ENCODE measurements around the gene SLC50A1.
"Not testable (repeated sequence)": the region's sequence is repeated elsewhere in the genome, so short reads cannot be mapped to it uniquely, and the experiment has no call there.

The SLC50A1 gene

DNA sequence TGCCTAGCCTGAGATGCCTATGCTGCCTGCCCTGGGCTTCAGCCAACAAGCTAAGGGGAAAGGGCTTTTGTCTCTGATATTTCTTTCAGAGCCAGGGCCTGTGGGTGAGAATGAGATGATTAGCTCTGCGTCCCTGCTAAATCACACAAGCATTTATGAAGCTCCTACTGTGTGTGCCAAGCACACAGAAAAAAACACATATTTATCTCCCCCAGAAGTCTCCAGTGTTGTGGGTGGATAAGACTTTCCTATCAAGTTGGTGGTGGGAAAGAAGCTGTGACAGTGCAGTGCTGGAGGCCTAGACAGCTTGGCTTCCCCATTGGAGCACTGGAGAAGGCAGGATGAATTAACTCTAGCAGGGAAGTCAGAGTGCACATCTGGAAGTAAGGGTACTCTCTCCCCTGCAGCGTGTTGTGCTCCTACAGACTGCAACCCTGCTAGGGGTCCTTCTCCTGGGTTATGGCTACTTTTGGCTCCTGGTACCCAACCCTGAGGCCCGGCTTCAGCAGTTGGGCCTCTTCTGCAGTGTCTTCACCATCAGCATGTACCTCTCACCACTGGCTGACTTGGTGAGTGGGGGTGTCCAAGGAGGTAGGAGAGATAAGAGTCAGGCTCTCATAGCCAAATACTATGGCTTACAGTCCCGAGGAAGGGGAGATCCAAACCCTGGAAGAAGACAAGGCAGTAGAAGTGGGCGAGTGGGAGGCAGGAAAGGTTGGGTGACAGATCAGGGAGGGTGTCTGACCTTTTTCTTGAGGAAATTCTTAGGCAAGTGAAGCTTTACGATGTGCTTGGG, 1.7 kb downstream of the SLC50A1 start:
- no peak for DNase-seq

DNA sequence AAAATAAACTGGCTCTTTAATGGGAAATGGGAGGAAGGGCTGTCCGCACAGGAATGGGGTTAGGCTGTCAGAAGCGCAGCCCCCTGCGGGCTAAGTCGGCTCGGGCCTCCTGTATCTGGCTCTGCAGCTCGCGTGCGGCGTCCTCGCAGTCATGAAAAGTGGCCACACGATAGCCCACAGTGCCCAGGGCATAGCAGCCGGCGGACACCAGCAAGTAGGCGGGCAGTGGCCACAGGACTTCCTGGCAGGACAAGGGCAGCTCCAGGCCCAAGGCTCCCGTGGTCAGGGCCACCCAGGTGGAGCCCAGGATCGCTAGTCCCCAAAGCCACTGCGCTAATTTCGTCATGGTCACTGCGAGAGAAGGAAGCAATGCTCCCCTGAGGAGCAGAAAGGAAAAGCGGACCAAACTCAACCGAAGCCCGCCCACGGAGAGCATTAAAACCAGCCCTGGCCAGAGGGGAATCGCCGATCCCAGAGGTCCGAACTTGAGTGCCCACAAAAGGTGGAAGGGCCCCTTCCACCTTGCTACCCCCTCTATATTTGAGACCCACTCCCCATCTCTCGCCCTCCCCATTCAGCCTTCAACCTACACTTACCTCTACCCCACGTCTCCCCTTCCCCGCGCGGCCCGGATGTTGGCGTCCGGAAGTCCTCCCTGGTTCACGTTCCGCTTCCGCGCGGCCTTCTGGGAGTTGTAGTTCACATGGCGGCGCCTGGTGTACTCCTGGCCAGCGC, 4.4 kb downstream of the SLC50A1 start, which contains the start of gene DPM3:
DPM3 (minus strand) TSS at position 637 of the 735 bp plus-strand sequence; CDS start at position 346, 291 bp downstream.
- peak; percentile 90 for DNase-seq

DNA sequence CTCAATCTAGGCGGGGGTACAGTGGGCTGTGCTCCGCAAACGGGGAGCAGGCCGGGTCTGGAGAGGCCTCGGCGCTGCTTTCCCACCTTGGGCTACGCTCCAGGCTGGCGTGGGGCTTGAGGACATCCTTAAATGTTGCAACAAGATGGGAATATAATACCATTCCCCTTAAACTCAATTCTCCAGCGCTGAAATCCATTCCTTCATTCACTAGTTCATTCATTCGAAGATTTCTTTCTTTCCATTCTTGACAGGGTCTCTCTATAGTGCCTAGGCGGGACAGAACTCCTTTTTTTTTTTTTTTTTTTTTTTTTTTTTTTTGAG, 4.9 kb downstream of the SLC50A1 start:
- DNase-seq: no peak

DNA sequence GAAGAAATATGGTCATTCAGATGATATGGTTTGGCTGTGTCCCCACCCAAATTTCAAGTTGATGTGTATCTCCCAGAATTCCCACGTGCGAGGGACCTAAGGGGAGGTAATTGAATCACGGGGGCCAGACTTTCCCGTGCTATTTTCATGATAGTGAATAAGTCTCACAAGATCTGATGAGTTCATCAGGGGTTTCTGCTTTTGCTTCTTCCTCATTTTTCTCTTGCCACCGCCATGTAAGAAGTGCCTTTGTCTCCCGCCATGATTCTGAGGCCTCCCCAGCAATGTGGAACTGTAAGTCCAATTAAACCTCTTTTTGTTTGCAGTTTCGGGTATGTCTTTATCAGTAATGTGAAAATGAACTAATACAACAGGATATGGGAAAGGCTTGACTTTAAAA, 6.1 kb downstream of the SLC50A1 start:
- no peak for DNase-seq

DNA sequence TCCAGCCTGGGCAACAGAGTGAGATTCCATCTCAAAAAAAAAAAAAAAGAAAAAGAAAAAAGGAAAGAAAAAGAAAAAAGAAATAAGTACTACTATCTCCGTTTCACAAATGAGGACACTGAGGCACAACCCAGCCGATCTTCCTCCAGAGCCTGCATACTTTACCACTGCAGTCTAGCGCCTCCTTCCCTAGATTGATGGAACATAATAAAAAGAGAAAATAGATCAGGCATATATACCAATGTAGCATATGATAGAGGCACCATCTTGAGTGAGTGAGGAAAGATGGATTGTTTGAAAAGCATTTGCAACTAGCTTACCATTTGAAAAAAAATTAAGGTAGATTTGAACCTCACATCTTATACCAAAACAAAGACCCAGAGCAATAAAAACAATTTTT, 9.8 kb downstream of the SLC50A1 start:
- no peak for DNase-seq

DNA sequence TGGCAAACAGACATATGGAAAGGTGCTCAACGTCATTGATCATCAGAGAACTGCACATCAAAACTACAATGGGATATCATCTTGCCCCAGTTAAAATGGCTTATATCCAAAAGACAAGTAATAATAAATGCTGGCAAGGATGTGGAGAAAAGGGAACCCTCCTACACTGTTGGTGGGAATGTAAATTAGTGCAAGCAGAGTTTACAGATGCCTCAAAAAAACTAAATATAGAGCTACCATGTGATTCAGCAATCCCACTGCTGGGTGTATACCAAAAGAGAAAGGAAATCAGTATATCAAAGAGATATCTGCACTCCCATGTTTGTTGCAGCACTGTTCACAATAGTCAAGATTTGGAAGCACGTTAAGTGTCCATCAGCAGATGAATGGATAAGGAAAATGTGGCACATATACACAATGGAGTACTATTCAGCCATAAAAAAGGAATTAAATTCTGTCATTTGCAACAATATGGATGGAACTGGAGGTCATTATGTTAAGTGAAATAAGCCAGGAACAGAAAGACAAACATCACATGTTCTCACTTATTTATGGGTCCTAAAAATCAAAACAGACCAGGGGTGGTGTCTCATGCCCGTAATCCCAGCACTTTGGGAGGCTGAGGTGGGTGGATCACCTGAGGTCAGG, 20.5 kb downstream of the SLC50A1 start:
- not testable (repeated sequence) for DNase-seq

DNA sequence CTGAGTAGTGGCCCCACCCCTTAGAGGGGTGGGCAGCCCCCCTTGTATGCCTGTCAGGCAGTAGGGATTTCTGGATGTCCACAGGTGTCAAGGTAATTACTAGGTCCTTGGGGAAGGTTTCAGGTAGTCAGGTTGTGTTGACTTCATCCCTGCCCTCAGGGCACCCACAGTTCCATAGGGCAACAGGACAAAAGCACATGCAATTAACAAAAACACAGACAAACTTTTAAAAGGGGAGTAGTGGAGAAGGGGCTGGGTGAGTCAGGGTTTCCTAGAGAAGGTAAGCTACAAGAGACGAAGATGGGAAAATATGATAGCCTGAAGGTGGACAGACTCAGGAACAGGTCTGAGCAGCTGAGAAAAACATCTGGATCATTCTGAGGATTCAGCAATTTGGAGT, 23.3 kb downstream of the SLC50A1 start:
- no peak for DNase-seq

DNA sequence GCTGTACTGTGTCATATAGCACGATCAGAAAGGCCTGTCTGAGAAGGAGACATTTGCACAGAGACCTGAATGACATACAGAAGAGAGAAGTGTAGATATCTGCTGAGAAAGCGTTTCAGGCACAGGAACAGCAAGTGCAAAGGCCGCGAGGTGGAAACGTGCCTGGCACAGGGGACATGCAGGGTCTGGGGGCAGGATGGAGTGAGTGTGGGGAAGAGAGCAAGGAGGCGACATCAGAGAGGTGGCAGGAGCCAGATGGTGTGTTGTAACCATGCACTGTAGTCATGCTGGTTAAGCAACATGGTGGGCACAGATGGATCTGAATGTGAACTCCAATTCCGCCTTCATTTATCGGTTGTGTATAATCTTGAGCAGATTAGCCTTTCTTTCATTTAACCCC, 24.5 kb downstream of the SLC50A1 start:
- DNase-seq: no peak

DNA sequence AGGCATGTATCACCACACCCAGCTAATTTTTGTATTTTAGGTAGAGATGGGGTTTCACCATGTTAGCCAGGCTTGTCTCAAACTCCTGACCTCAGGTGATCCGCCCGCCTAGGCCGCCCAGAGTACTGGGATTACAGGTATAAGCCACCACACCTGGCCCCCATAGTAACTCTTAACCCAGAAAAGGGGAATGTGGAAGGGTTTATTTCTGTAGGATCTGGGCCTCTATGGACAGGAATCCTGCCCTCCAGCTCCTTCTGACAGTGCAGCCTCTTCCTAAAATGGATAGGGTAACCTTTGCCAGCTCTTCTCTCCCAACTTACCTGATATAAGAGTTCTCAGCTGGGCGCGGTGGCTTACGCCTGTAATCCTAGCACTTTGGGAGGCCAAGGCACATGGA, 27.0 kb downstream of the SLC50A1 start:
- DNase-seq: not testable (repeated sequence)

DNA sequence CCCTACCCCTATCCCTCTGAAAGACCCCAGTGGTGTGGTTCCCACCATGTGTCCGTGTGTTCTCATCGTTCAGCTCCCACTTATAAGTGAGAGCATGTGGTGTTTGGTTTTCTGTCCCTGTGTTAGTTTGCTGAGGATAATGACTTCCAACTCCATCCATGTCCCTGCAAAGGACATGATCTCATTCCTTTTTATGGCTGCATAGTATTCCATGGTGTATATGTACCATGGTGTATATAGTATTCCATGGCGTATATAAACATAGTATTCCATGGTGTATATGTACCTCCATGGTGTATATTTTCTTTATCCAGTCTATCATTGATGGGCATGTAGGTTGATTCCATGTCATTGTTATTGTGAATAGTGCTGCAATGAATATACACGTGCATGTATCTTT, 28.1 kb downstream of the SLC50A1 start:
- DNase-seq: not testable (repeated sequence)

DNA sequence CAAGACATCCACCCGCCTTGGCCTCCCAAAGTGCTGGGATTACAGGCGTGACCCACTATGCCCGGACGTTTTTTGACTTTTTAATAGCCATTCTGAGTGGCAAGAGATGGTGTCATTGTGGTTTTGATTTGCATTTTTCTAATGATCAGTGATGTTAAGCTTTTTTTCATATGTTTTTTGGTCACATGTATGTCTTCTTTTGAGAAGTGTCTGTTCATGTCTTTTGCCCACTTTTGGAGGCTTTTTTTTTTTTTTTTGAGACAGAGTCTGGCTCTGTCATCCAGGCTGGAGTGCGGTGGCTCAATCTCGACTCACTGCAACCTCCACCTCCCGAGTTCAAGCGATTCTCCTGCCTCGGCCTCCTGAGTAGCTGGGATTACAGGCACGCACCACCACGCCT, 29.0 kb downstream of the SLC50A1 start:
- DNase-seq: not testable (repeated sequence)

DNA sequence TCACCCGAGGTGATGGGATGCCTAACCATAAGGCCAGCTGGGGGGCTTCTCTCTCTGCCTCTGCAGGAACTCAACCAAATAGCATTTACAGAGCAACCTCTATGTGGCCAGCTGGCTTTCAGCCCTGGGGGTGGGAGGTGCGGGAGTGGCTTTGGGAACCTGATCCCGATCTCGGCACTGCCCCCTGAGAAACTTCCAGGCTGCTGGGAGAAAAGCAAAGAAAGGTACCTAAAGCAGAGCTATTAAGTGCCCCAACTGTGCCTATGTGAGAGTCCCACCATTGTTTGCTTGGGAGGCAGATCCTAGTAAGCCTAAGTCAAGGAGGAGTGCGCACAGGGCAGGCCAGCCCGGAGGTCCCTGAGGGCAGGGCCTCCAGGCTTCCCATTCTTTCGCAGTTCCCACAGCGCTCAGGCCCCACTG, 30.4 kb downstream of the SLC50A1 start:
- DNase-seq: no peak

DNA sequence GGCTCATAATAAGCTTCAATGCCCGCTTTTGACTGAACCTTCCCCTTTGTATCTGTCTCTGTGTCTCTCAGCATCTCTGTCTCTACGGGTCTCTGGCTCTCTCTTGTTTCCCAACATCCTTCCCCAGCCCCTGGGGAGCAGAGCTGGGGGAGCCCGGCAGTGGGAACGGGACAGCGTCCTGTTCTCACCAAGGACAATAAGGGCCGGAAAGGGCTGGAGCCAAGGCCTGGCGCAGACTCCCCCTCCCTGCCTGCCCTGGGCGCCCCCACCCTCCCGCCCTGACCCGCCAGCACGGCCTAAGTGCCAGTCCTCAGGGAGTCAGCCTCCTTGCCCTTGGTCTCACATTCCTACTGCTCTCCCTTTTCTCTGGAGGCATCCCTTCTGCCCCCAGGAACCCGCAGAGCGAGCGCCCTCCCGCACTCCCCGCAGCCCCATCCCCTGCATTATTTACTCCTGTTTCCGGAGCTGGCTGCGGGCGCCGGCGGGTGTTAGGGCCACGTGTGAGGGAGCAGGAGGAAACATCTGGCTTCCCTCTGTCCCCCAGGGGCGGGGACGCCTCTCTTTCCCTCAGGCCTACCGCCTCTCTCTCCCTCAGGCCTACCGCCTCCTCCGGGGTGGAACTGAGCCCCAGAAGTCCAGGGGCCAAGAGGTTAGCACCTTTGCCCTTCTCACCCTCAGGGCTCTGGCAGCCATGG, 31.0 kb downstream of the SLC50A1 start:
- DNase-seq: no peak

DNA sequence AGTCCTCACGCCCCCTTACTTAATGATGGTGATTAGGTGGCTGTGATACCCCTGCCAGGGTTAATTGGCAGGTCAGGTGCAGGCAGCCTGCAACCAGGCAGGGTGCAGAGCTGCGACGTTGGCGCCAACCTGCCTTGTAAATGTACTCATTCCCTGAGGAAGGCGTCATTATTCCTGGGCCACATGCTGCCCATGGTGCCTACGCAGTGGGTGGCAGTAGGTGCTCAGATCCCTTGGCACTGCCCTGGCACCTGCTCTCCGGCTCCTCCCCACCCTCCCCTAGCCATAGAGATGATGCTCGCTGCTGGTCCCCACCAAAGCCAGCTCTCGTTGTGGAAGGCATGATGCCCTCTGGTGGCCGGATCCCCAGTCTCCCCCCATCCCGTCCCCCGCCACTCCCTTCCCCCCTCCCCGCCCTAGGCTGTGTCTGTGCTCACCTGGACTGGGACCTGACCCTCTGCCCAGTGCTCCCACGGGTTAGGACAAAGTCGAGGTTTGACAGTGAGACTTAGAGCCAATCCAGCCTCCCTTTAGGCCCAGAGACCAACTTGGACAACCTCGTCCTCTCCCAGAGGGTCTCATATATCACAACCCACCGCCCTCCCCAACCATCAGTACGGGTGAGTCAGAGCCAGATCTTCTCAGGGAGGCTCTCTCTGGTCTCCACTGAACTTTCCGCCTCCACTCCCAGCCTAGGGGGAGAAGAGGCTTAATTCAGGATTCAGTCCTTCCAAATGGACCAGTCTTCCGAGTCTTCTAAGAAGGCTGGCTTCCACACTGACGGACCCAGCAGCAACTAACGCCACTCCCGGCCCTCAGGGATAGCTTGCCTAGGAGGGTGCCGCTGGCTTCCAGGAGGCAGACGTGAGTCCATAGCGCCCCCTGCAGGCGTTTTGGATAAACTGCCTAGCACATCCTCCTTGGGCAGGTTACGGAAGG, 31.8 kb downstream of the SLC50A1 start:
- peak; percentile 77 for DNase-seq

DNA sequence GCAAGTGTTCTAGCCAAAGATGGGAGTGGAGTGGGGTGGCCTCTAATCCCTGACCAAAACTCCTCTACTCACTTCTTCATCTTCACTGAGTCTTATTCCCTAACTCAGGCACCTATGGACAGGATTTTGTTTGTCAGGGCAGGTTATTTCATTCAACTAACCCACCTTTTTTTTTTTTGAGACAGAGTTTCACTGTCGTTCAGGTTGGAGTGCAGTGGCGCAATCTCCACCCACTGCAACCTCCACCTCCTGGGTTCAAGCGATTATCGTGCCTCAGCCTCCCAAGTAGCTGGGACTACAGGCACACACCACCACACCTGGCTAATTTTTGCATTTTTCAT, 32.4 kb downstream of the SLC50A1 start:
- not testable (repeated sequence) for DNase-seq

DNA sequence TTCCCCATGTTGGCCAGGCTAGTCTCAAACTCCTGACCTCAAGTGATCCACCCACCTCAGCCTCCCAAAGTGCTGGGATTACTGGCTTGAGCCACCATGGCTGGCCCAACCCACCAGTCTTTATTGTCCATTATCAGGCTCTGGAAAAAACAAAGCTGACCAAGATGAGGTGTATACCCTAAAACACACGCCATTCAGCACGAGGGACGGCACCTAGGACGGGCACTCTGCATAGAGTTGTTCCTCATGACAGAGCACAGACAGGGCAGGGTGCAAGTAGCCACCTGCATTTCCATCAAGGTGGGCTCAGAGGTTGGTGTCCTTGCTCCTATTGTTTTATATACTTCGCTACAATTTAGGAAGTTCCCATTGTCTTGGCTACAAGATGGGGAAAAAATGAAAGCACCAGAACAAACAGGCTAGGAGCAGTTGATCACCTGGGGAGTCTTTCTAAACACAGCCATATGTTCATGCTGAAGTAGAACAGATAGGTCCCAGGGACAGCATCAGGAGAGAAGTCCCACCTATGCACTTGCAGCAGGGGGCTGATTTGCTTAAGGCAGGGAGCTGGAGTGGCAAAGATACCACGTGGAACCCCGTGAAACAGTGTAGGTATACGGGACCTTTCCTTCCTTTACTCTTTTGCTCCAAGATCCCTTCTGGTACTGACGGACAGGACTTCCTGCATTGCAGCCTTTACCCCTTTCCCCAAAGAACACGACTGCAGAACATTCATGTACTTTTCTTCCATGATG, 33.0 kb downstream of the SLC50A1 start:
- no peak for DNase-seq

DNA sequence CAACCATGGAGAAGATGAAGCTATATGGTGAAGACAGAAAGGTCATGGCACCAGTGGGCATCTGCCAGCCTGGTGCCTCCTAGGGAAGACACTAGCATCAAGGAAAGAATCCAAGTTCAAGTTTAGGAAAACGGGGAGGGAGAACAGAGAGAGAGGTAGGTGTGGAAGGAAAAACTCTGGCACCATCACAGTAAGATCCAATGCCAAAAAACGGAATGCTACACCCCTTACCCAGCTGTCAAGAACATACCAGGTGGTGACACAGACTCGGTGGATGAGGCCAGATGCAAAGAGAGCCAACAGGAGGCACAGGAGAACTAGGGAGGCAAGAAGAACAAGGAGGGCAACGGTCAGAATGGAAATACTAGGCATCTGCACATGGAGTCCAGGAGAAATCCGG, 33.9 kb downstream of the SLC50A1 start:
- DNase-seq: no peak

DNA sequence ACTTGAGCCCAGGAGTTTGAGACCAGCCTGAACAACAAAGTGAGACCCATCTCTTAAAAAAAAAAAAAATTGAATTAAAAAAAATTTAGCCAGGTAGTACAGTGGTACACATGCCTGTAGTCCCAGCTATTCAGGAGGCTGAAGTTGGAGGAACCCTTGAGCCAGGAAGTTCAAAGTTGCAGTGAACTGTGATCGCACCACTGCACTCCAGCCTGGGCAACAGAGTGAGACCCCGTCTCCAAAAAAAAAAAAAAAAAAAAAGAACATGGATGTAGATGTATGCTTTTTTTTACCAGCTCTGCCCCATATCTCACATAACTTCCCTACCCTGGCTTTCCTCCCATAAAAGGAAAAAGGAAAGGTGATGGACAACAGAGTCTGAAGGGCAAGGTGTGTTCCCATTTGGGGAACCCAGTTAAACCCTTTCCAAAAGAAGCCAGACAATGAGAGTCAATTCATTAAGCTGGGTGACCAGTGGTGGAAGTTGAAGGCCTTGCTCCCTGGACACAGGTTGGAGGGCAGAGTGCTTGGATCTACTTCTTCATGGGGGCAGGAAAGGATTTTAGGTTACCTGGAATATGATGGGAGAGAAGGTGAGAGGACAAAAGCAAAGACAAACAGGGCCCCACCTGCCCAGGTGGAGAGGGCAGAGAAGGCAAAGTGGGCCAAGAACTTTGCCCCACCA, 34.6 kb downstream of the SLC50A1 start:
- DNase-seq: no peak

DNA sequence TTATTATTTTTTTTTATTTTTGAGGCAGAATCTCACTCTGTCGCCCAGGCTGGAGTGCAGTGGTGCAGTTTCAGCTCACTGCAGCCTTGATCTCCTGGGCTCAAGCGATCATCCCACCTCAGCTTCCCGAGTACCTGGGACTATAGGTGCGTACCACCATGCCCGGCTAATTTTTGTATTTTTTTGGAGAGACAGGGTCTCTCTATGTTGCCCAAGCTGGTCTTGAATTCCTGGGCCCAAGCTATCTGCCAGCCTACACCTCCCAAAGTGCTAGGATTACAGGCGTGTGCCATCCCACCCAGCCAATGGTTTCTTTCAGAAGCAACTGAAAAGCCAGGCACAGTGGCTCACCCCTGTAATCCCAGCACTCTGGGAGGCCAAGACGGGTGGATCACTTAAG, 35.2 kb downstream of the SLC50A1 start:
- no peak for DNase-seq

DNA sequence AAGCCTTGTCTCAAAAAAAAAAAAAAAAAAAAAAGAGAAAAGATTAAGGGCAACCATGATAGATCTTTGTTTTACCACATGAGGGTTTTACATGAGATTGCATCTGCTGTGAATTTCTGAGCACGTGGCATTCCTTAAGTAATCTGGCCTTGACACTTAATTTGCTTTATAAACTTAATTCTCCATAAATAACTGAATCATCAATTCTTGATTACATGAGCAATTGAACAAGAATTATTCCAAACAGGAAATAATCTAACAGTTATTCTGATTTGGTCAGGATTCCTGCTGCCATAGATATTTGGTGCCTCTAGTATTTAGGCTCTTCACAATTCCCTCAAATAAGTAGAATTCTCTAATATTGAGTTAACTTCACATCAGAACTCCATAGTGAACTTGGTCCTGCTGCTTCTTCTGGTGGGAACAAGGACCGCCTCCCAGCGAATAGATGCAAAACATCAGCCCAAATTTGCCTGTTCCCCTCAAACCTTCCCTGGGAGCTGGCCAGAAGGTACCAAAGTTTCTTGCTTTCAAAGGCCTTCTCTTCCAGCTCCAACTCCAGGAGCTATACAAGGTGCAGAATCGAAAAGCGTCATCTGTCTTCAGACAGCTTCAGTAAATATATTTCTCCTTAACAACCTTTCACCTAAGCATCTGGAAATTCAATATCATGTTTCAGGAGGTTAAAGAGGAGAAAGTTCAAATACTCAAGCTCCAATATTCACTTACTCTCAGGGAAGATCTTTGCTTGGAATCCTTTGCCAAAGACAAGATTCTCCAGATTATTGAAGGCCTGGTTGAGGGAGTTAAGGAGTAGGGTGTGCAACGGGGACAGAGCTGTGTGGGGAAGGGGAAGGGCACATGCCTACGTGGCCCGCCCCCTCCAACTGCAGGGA, 36.4 kb downstream of the SLC50A1 start:
- no peak for DNase-seq
